Measurements from ENCODE around the gene TH.

GRCh38 chr11:2205214-2205720 is 33.7 kb upstream of the TH start:
- TF ChIP-seq CTCF (IDR thresholded peaks at IDR 0.05) (no peak), EZH2 (IDR thresholded peaks at IDR 0.05; ENCODE audit: borderline replicate concordance, insufficient read depth, low read depth, low read length, poor library complexity, severe bottlenecking) (no peak)
